PC-3 (cell line): Measurements from ENCODE around the gene GTF2H4.

Source experiments
- CTCF ChIP-seq: fragments of 300-600 bp; sonication (generic); conservative IDR thresholded peaks from 2 replicates; pipeline ENCODE4 v1.5.1; 2017; ENCODE audit warnings: antibody characterized with exemption, low read depth, mild to moderate bottlenecking, low read length
- EZH2 ChIP-seq: fragments of 300-600 bp; sonication (generic); IDR thresholded peaks from one replicate; pipeline ENCODE4 v1.6.1; 2017; ENCODE audit warnings: antibody characterized with exemption, mild to moderate bottlenecking, low read length; ENCODE audit not compliant: unreplicated experiment

GRCh38 chr6:30918670-30919069 is 10.7 kb downstream of the GTF2H4 start:
- TF ChIP-seq CTCF (no peak), EZH2 (no peak)
